H9 (cell line): ENCODE results near the gene CTDSPL. TPM values are rescaled to one million over a fixed set of nuclear protein-coding genes. Genes with fewer than 3 reads are reported as not detected.

Experiments
- DNase-seq: peaks from one replicate; pipeline ENCODE4 v3.0.0-alpha.2; 2017
- H2AFZ ChIP-seq: one replicate; pipeline ENCODE4 v1.6.1; 2013; ENCODE audit warnings: mild to moderate bottlenecking, low read length, control low read depth, moderate library complexity
- H2AK5ac ChIP-seq: 2 replicates; pipeline ENCODE4 v1.6.1; 2013; ENCODE audit warnings: low read length, control low read depth, mixed read lengths; ENCODE audit not compliant: insufficient read length
- H2BK120ac ChIP-seq: one replicate; pipeline ENCODE4 v1.6.1; 2013; ENCODE audit warnings: low read depth, mild to moderate bottlenecking, low read length, control low read depth, inconsistent platforms; ENCODE audit not compliant: poor library complexity, severe bottlenecking
- H2BK12ac ChIP-seq: 2 replicates; pipeline ENCODE4 v1.6.1; 2013; ENCODE audit warnings: low read length, control low read depth, mixed read lengths, low read depth; ENCODE audit not compliant: insufficient read length
- H2BK15ac ChIP-seq: 2 replicates; pipeline ENCODE4 v1.6.1; 2013; ENCODE audit warnings: low read depth, low read length, control low read depth
- H2BK20ac ChIP-seq: one replicate; pipeline ENCODE4 v1.6.1; 2013; ENCODE audit warnings: low read depth, mild to moderate bottlenecking, low read length, control low read depth, inconsistent platforms; ENCODE audit not compliant: poor library complexity, severe bottlenecking
- H2BK5ac ChIP-seq: 2 replicates; pipeline ENCODE4 v1.6.1; 2013; ENCODE audit warnings: low read length, control low read depth, mixed read lengths; ENCODE audit not compliant: insufficient read length
- H3K14ac ChIP-seq: 2 replicates; pipeline ENCODE4 v1.6.1; 2013; ENCODE audit warnings: low read length, control low read depth; ENCODE audit not compliant: insufficient read depth
- H3K18ac ChIP-seq: 2 replicates; pipeline ENCODE4 v1.6.1; 2013; ENCODE audit warnings: low read depth, mild to moderate bottlenecking, mixed read lengths, low read length, control low read depth; ENCODE audit not compliant: insufficient read length
- H3K23ac ChIP-seq: 2 replicates; pipeline ENCODE4 v1.6.1; 2013; ENCODE audit warnings: low read length, control low read depth, mixed read lengths, low read depth; ENCODE audit not compliant: insufficient read length
- H3K23me2 ChIP-seq: 2 replicates; pipeline ENCODE4 v1.6.1; 2013; ENCODE audit warnings: low read depth, mild to moderate bottlenecking, mixed read lengths, low read length, control low read depth; ENCODE audit not compliant: insufficient read length, poor library complexity, severe bottlenecking
- H3K27ac ChIP-seq: 2 replicates; pipeline ENCODE4 v1.5.1; 2013; ENCODE audit warnings: low read length, control low read depth, mixed read lengths, low read depth; ENCODE audit not compliant: insufficient read length
- H3K27me3 ChIP-seq: 2 replicates; pipeline ENCODE4 v1.6.1; 2013; ENCODE audit warnings: low read length, control low read depth, inconsistent platforms; ENCODE audit not compliant: insufficient read depth
- H3K4ac ChIP-seq: 2 replicates; pipeline ENCODE4 v1.6.1; 2013; ENCODE audit warnings: low read depth, mild to moderate bottlenecking, control low read depth, inconsistent platforms, low read length, moderate library complexity
- H3K4me1 ChIP-seq: 2 replicates; pipeline ENCODE4 v1.6.1; 2013; ENCODE audit warnings: low read length, control low read depth, inconsistent platforms; ENCODE audit not compliant: insufficient read depth
- H3K4me2 ChIP-seq: 2 replicates; pipeline ENCODE4 v1.6.1; 2013; ENCODE audit warnings: low read length, control low read depth, mixed read lengths; ENCODE audit not compliant: insufficient read length, insufficient read depth
- H3K56ac ChIP-seq: 2 replicates; pipeline ENCODE4 v1.6.1; 2013; ENCODE audit warnings: low read depth, mild to moderate bottlenecking, mixed read lengths, low read length, control low read depth; ENCODE audit not compliant: insufficient read length
- H3K79me1 ChIP-seq: 2 replicates; pipeline ENCODE4 v1.6.1; 2013; ENCODE audit warnings: low read depth, mild to moderate bottlenecking, moderate library complexity, low read length, control low read depth, inconsistent platforms; ENCODE audit not compliant: insufficient read depth, poor library complexity, severe bottlenecking
- H3K79me2 ChIP-seq: 2 replicates; pipeline ENCODE4 v1.6.1; 2013; ENCODE audit warnings: low read length, control low read depth, inconsistent platforms; ENCODE audit not compliant: insufficient read depth
- H3K9ac ChIP-seq: 2 replicates; pipeline ENCODE4 v1.6.1; 2013; ENCODE audit warnings: low read length, control low read depth, mixed read lengths; ENCODE audit not compliant: insufficient read length; ENCODE audit errors: extremely low read depth
- H3K9me3 ChIP-seq: one replicate; pipeline ENCODE4 v1.6.1; 2013; ENCODE audit warnings: low read depth, low read length, inconsistent platforms; ENCODE audit not compliant: control insufficient read depth
- H3T11ph ChIP-seq: one replicate; pipeline ENCODE4 v1.6.1; 2013; ENCODE audit warnings: mild to moderate bottlenecking, low read length, control low read depth, inconsistent platforms
- H4K20me1 ChIP-seq: one replicate; pipeline ENCODE4 v1.6.1; 2013; ENCODE audit not compliant: control insufficient read depth, insufficient read length, insufficient read depth
- H4K5ac ChIP-seq: 2 replicates; pipeline ENCODE4 v1.6.1; 2013; ENCODE audit warnings: low read depth, mild to moderate bottlenecking, mixed read lengths, low read length, control low read depth; ENCODE audit not compliant: insufficient read length
- H4K8ac ChIP-seq: replicated peaks from 2 replicates; pipeline ENCODE4 v1.6.1; 2013; ENCODE audit warnings: low read length, control low read depth, mixed read lengths, low read depth; ENCODE audit not compliant: insufficient read length
- H4K91ac ChIP-seq: 2 replicates; pipeline ENCODE4 v1.6.1; 2013; ENCODE audit warnings: low read depth, mild to moderate bottlenecking, moderate library complexity, mixed read lengths, low read length, control low read depth; ENCODE audit not compliant: insufficient read length
- H3K27ac Mint-ChIP-seq, 3 experiments: 2 replicates in 2 of 3; 3 replicates in 1 of 3; pipeline ENCODE4 v1.8.0; 2020 to 2021; ENCODE audit warnings: mixed read lengths in 3 of 3, mild to moderate bottlenecking in 1 of 3, moderate library complexity in 1 of 3
- H3K27me3 Mint-ChIP-seq: 2 replicates; pipeline ENCODE4 v1.8.0; 2021; ENCODE audit warnings: low read depth, mild to moderate bottlenecking, moderate library complexity, mixed read lengths
- H3K36me3 Mint-ChIP-seq, 3 experiments: 2 replicates in 2 of 3; 3 replicates in 1 of 3; pipeline ENCODE4 v1.8.0; 2020 to 2021; ENCODE audit warnings: low read depth in 3 of 3, mixed read lengths in 3 of 3; ENCODE audit not compliant: insufficient read depth in 1 of 3
- H3K4me1 Mint-ChIP-seq, 2 experiments: 2 replicates each; pipeline ENCODE4 v1.8.0; 2020; ENCODE audit warnings: mixed read lengths in 2 of 2
- H3K4me3 Mint-ChIP-seq, 2 experiments: 2 replicates in 1 of 2; 3 replicates in 1 of 2; pipeline ENCODE4 v1.8.0; 2020 to 2021; ENCODE audit warnings: mild to moderate bottlenecking in 2 of 2, mixed read lengths in 2 of 2, moderate library complexity in 1 of 2
- H3K9me3 Mint-ChIP-seq, 2 experiments: 2 replicates in 1 of 2; 3 replicates in 1 of 2; pipeline ENCODE4 v1.8.0; 2020; ENCODE audit warnings: mild to moderate bottlenecking in 2 of 2, mixed read lengths in 2 of 2, moderate library complexity in 1 of 2
- WGBS: extraction: QIAGEN DNeasy Blood & Tissue Kit; methylation state at CpG from one replicate; pipeline ENCODE4 v1.1.7; 2013; ENCODE audit warnings: missing lambda C conversion rate, low lambda C conversion rate, mixed read lengths; ENCODE audit not compliant: insufficient read length; ENCODE audit errors: extremely low coverage; 5-methylcytosine and 5-hydroxymethylcytosine counted together
- total RNA-seq: library from RNA; stranded (reverse); gene quantifications from 2 replicates; pipeline ENCODE4 v1.2.1, GENCODE V29; 2021
- TF ChIP-seq, protein P1 (sequence below): fragments of 200-600 bp; sonication (generic); conservative IDR thresholded peaks from 3 replicates; pipeline ENCODE4 v1.8.0; 2021; ENCODE audit warnings: antibody characterized with exemption, mild to moderate bottlenecking

Gene CTDSPL
- total RNA-seq, 1 experiment from 2014 or later = 20.8 TPM

DNA sequence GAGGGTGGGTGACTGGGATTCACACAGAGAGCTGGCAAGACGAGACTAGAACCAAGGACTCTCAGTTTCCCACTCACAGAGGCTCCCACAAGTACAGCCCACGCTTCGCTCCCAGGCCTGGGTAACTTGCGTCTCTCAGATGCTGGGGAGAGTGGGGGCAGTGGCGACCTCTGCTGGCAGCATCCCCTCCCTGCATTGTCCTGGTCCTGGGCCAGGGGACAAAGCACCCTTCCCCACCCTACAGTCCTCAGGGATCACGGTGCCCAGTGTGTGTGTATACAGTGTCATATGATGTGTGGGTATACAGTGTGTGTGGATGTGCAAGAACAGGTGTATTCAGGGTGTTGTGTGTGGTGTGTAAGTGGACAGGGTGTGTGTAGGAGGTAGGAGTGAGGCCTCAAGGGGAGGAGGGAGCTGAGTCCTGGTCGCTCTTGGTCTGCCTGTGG, 141.7 kb downstream of the CTDSPL start:
- H3K4me3 Mint-ChIP-seq = no peak overlapping the region; a peak in 1 of 5 replicates

More for the DNA sequence above, 141.7 kb downstream of the CTDSPL start:
- H2BK5ac ChIP-seq = no peak overlapping the region
- no peaks in the 10 kb centered on the region for H3K79me2 ChIP-seq
- H2BK15ac ChIP-seq = no peak overlapping the region
- TF ChIP-seq, protein P1, sequence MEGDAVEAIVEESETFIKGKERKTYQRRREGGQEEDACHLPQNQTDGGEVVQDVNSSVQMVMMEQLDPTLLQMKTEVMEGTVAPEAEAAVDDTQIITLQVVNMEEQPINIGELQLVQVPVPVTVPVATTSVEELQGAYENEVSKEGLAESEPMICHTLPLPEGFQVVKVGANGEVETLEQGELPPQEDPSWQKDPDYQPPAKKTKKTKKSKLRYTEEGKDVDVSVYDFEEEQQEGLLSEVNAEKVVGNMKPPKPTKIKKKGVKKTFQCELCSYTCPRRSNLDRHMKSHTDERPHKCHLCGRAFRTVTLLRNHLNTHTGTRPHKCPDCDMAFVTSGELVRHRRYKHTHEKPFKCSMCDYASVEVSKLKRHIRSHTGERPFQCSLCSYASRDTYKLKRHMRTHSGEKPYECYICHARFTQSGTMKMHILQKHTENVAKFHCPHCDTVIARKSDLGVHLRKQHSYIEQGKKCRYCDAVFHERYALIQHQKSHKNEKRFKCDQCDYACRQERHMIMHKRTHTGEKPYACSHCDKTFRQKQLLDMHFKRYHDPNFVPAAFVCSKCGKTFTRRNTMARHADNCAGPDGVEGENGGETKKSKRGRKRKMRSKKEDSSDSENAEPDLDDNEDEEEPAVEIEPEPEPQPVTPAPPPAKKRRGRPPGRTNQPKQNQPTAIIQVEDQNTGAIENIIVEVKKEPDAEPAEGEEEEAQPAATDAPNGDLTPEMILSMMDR = peak; percentile 96
- no peaks in the 10 kb centered on the region for H4K20me1 ChIP-seq
- H3K18ac ChIP-seq = no peak overlapping the region
- WGBS = no CpG with 5 or more reads among the region's 7 CpGs
- peaks cover 2% of the 10 kb centered on the region; the same call in 1 of the 2 replicates for H3K4me1 ChIP-seq
- H4K8ac ChIP-seq = no peak overlapping the region
- H3K23me2 ChIP-seq = no peaks in the 10 kb centered on the region
- no peak overlapping the region for H3T11ph ChIP-seq
- no peak overlapping the region for H2AK5ac ChIP-seq
- no peak overlapping the region for H3K56ac ChIP-seq
- H3K4me2 ChIP-seq = no peak overlapping the region
- H3K23ac ChIP-seq = no peak overlapping the region
- H3K79me1 ChIP-seq = no peaks in the 10 kb centered on the region
- H2BK12ac ChIP-seq = no peak overlapping the region
- H3K9me3 Mint-ChIP-seq = no peaks in the 10 kb centered on the region; a peak in 1 of 5 replicates
- H3K27ac Mint-ChIP-seq = no peak overlapping the region
- no peak overlapping the region for H4K5ac ChIP-seq
- H3K36me3 Mint-ChIP-seq = peaks cover 0 to 20% (median 7%) of the 10 kb centered on the region in 3 experiments; a peak in 5 of 7 replicates
- H3K14ac ChIP-seq = no peak overlapping the region
- peak; percentile 83 for DNase-seq
- H3K27me3 ChIP-seq = no peaks in the 10 kb centered on the region
- H3K27me3 Mint-ChIP-seq = peaks cover 3% of the 10 kb centered on the region
- H2BK20ac ChIP-seq = no peak overlapping the region
- peaks cover 9 to 17% of the 10 kb centered on the region in 2 experiments for H3K4me1 Mint-ChIP-seq
- no peaks in the 10 kb centered on the region for H3K9me3 ChIP-seq
- no peak overlapping the region for H3K27ac ChIP-seq
- no peak overlapping the region for H2BK120ac ChIP-seq
- H4K91ac ChIP-seq = no peak overlapping the region
- no peak overlapping the region for H3K9ac ChIP-seq
- H2AFZ ChIP-seq = no peak overlapping the region
- H3K4ac ChIP-seq = no peak overlapping the region
